Adrenal gland (tissue), 12 donors: ENCODE results near the gene NINJ1. TPM values are rescaled to one million over a fixed set of nuclear protein-coding genes. Genes with fewer than 3 reads are reported as not detected.
A peak's percentile ranks its signal among the peaks of the same experiment; 100 is the strongest.

Source experiments
- DNase-seq, 7 donors: peaks; one replicate each; pipeline ENCODE4 v3.0.0-alpha.2; 2019 to 2020
- H3K27ac ChIP-seq, 5 donors: fragments of 200-600 bp; sonication (generic) in 4 of 5; 1 replicate in 3 of 5; 2 replicates in 2 of 5; pipeline versions ENCODE4 v1.5.1 to v1.8.0; 2016 to 2020; ENCODE audit warnings: mild to moderate bottlenecking in 1 of 5
- H3K27me3 ChIP-seq: fragments of 200-600 bp; 2 replicates; pipeline ENCODE4 v1.8.0; 2021
- H3K36me3 ChIP-seq, 2 donors: fragments of 200-600 bp; replicated peaks in 1 of 2; 1 replicate in 1 of 2; 2 replicates in 1 of 2; pipeline versions ENCODE4 v1.5.1 to v1.8.0; 2018 to 2022
- H3K4me1 ChIP-seq, 2 donors: fragments of 200-600 bp; replicated peaks in 1 of 2; 1 replicate in 1 of 2; 2 replicates in 1 of 2; pipeline versions ENCODE4 v1.5.1 to v1.8.0; 2018 to 2021
- H3K4me3 ChIP-seq, 4 donors: fragments of 200-600 bp; sonication (generic) in 3 of 4; one replicate each; pipeline ENCODE4 v1.5.1; 2016 to 2018
- H3K9me3 ChIP-seq, 3 donors: fragments of 200-600 bp; sonication (generic) in 1 of 3; replicated peaks in 1 of 3; 1 replicate in 2 of 3; 2 replicates in 1 of 3; pipeline versions ENCODE4 v1.5.1 to v1.8.0; 2016 to 2021
- POLR2A ChIP-seq, 2 donors: fragments of 450-650 bp; IDR thresholded peaks; one replicate each; pipeline ENCODE4 v1.6.1; 2017; ENCODE audit warnings: antibody characterized with exemption in 2 of 2, mild to moderate bottlenecking in 2 of 2, moderate library complexity in 1 of 2
- WGBS, 4 donors: extraction: QIAGEN DNeasy Blood & Tissue Kit in 2 of 4; methylation state at CpG; one replicate each; pipeline versions ENCODE4 v1.1.5 to v1.1.7; 2013 to 2017; 5-methylcytosine and 5-hydroxymethylcytosine counted together
- intact Hi-C, 2 donors: fragments of 100-400 bp; cut with DNase I; formaldehyde crosslinking; loops; one replicate each; pipeline versions ENCODE4 v1.14.1 to v1.15.0; 2022 to 2023
- polyA plus RNA-seq, 3 donors: library from polyadenylated mRNA; stranded (reverse); fragments of 200-250 nt in 2 of 3; fragments of 350-450 nt in 1 of 3; fragmentation: Illumina TruSeq in 1 of 3; extraction: RNeasy Lipid Tissue Mini Kit (QIAGEN cat#74804) in 1 of 3; gene quantifications; one replicate each; pipeline ENCODE4 v1.2.3, GENCODE V29; 2013 to 2014
- total RNA-seq, 9 donors: library from RNA; depleted of rRNA in 4 of 9; stranded (reverse); fragments of >200 nt in 4 of 9; fragments of 120-200 nt in 1 of 9; fragmentation: NEBNext Ultra II Directional in 1 of 9; extraction: Animal tissue kit (Norgen Biotek cat#: 25700) in 1 of 9; gene quantifications; one replicate each; pipeline versions ENCODE4 v1.1.0 to v1.2.4, GENCODE V29; 2013 to 2023
- TF ChIP-seq, protein P1 (sequence below), 6 experiments: fragments of 450-650 bp in 4 of 6; fragments of 200-600 bp in 2 of 6; sonication (generic) in 1 of 6; IDR thresholded peaks; 1 replicate in 5 of 6; 2 replicates in 1 of 6; pipeline versions ENCODE4 v1.5.1 to v1.8.0; 2016 to 2021; ENCODE audit warnings: antibody characterized with exemption in 6 of 6, mild to moderate bottlenecking in 2 of 6, moderate library complexity in 1 of 6
- donor health status: healthy with polysubstance abuse.
- donor health status: Bipolar disorder and iron deficiency.
- donor health status: DM: yes; HTN: yes; CAD: no.
- donor health status: DM: no; HTN: no; CAD: no.
- donor health status: DM: no; HTN: no; CAD: no.
- donor health status: DM: yes; HTN: yes; CAD: no.

NINJ1 gene
- total and polyA plus RNA-seq, 12 donors: 25.6 to 339 (median 161) TPM

DNA sequence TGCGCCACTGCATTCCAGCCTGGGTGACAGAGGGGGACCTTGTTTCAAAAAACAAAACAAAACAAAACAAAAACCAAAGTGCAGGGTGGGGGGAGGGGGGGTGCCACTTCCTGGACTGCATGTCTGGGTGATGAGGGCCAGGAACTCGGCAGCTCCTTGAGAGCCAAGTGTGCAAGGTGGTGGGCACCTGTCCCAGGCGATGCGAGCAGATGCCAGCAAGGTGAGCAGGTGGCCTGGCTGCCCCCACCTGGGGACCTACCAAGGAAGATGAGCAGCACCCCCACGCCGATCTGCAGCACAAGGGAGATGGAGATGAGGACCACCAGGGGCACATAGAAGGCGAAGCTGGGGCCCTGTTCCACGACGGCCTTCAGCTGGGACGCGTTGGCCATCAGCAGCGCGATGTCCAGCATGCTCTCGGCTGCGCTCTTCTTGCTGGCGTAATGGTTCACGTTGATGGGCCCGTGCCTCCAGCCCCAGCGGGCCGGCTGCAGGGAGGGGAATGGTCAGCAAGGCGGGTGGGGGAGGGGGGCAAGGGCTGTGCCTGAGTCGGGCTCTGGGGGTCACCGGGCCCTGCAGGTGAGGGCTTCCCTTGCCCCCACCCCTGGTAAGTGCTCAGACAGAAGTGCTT, 7.8 kb downstream of the NINJ1 start:
- intact Hi-C loops: no loop called here
- peak overlapping the region in 4 of 5 donors; percentile 47 to 99 (median 73) for H3K27ac ChIP-seq
- TF ChIP-seq, protein P1, sequence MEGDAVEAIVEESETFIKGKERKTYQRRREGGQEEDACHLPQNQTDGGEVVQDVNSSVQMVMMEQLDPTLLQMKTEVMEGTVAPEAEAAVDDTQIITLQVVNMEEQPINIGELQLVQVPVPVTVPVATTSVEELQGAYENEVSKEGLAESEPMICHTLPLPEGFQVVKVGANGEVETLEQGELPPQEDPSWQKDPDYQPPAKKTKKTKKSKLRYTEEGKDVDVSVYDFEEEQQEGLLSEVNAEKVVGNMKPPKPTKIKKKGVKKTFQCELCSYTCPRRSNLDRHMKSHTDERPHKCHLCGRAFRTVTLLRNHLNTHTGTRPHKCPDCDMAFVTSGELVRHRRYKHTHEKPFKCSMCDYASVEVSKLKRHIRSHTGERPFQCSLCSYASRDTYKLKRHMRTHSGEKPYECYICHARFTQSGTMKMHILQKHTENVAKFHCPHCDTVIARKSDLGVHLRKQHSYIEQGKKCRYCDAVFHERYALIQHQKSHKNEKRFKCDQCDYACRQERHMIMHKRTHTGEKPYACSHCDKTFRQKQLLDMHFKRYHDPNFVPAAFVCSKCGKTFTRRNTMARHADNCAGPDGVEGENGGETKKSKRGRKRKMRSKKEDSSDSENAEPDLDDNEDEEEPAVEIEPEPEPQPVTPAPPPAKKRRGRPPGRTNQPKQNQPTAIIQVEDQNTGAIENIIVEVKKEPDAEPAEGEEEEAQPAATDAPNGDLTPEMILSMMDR (IDR thresholded peaks at IDR 0.05): no peak
- TF ChIP-seq POLR2A (IDR thresholded peaks at IDR 0.05): no peak
- H3K27me3 ChIP-seq: no peaks in the 10 kb centered on the region
- H3K4me1 ChIP-seq: peaks cover 40 to 70% of the 10 kb centered on the region in 2 donors
- peak in 6 of 7 donors; percentile 21 to 55 (median 28) for DNase-seq
- H3K9me3 ChIP-seq: no peaks in the 10 kb centered on the region
- no peak overlapping the region for H3K4me3 ChIP-seq
- 71 to 85% (median 81%) methylated on average over 22 to 23 of the region's 23 CpGs for WGBS, 4 donors
- peaks cover 0 to 48% of the 10 kb centered on the region in 2 donors for H3K36me3 ChIP-seq

DNA sequence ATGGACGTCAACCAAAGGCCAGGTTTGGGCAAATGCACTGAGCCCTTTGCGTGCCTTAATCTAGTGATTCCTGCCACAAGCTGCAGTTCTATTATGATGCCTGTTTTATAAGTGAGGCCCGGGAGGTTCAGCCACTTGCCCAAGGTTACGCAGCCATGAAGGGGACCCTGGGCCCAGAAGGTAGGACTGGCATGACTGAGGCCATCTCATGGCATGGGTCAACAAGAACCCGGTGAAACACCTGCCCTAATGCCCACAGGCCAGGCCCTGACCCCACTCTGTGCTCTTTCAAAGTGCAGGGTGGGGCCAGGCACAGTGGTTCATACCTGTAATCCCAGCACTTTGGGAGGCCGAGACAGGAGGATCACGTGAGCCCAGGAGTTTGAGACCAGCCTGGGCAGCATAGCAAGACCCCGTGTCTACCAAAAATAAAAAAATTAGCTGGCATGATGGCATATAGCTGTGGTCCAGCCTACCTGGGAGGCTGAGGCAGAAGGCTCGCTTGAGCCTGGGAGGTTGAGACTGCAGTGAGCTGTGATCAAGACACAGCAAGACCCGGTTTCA, 8.6 kb downstream of the NINJ1 start:
- peak overlapping the region in 1 of 5 donors; percentile 99 for H3K27ac ChIP-seq
- intact Hi-C loops: no loop called here
- DNase-seq: peak in 3 of 7 donors; percentile 13 to 52 (median 21)
- H3K36me3 ChIP-seq: peaks cover 0 to 55% of the 10 kb centered on the region in 2 donors
- no peaks in the 10 kb centered on the region for H3K9me3 ChIP-seq
- WGBS, 4 donors: 88 to 91% (median 89%) methylated on average over 7 to 10 of the region's 10 CpGs
- peaks cover 34 to 65% of the 10 kb centered on the region in 2 donors for H3K4me1 ChIP-seq
- TF ChIP-seq POLR2A (IDR thresholded peaks at IDR 0.05): no peak
- TF ChIP-seq, protein P1 (IDR thresholded peaks at IDR 0.05): no peak
- no peak overlapping the region for H3K4me3 ChIP-seq
- H3K27me3 ChIP-seq: no peaks in the 10 kb centered on the region

DNA sequence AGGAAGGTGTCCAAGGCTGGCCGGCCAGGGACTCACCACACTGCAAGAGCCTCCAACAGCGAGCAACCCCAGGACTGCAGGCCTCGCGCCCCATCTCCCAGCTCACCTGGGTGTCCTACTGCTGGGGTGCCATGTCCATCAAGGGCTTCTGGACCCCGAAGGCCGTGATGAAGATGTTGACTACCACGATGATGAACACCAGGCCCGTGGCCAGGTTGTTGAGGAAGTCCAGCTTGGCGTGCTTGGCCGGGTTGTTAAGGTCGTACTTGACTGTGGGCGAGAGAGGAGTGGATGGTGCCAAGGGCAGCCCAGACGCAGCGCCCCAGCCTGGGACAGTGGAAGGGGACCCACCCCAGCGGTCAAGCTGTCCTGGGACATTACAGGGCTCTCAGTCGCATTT, 9.3 kb downstream of the NINJ1 start:
- Histone ChIP-seq H3K36me3 (peaks cover 0 to 55% of the 10 kb centered on the region in 2 donors), H3K27ac (peak overlapping the region in 1 of 5 donors; percentile 99)
- TF ChIP-seq POLR2A (IDR thresholded peaks at IDR 0.05): no peak
- TF ChIP-seq, protein P1 (IDR thresholded peaks at IDR 0.05): no peak

DNA sequence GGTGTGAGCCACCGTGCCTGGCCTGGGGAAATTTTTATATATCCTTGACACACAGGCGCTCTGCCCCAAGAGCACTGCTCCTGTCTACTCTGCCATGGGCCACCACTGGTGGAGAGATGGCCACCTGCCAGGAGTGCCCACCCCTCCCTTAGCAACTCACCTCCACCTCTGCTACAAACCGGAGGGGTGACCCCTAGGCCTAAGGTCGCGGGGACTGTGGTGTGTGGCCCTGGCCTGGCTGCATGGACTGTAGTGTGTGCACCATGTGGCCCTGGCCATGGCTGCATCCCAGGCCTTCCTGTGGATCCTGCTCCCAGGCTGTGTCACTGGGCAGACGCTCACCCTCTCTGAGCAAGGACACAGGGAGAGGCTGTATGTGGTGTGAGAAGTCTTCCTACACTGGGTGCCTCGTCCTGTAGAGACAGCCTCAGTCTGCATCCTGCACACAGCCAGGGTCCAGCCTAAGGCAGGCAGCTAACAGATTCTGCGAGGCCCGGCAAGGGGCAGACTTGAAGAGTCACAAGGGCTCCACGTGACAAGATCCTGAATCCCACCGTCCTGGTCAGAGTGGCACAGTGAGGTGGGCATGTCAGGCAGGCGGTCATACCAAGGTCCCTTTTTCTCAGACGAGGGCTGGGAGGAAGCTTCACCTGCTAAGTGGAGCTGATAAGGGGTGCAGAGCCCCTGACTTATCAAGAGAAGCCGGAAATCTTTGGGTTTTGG, 10.3 kb downstream of the NINJ1 start:
- Histone ChIP-seq H3K9me3 (no peaks in the 10 kb centered on the region), H3K27ac (peak overlapping the region in 2 of 5 donors; percentile 4 to 41), H3K36me3 (peaks cover 0 to 55% of the 10 kb centered on the region in 2 donors), H3K27me3 (no peaks in the 10 kb centered on the region), H3K4me3 (no peak overlapping the region), H3K4me1 (peaks cover 30 to 64% of the 10 kb centered on the region in 2 donors)
- TF ChIP-seq, protein P1 (IDR thresholded peaks at IDR 0.05): no peak
- no peak for TF ChIP-seq POLR2A (IDR thresholded peaks at IDR 0.05)
- intact Hi-C loops: no loop called here
- DNase-seq: peak; percentile 2 to 53 (median 19)
- 77 to 83% (median 79%) methylated on average over 8 to 14 of the region's 14 CpGs for WGBS, 4 donors

More for the DNA sequence above, 9.3 kb downstream of the NINJ1 start:
- peak in 4 of 7 donors; percentile 16 to 23 (median 20) for DNase-seq
- WGBS, 4 donors: 71 to 89% (median 87%) methylated on average over 11 to 16 of the region's 16 CpGs
- Histone ChIP-seq H3K9me3 (no peaks in the 10 kb centered on the region), H3K27me3 (no peaks in the 10 kb centered on the region), H3K4me3 (no peak overlapping the region), H3K4me1 (peaks cover 35 to 65% of the 10 kb centered on the region in 2 donors)
- intact Hi-C loops: no loop called here
